SK-N-SH (cell line): ENCODE results near the gene SETD9. TPM values are rescaled to one million over a fixed set of nuclear protein-coding genes. Genes with fewer than 3 reads are reported as not detected.

ENCODE experiments used
- CTCF ChIA-PET: fragments of 300-600, 350-600 bp; formaldehyde crosslinking; extraction: SDS; loops from one replicate; lab custom pipeline; 2021; lab: Yijun Ruan, JAX
- POLR2A ChIA-PET: fragments of 350-600 bp; sonication (Branson Sonifier 250); formaldehyde crosslinking; extraction: SDS; loops from one replicate; lab custom pipeline; 2020; ENCODE audit warnings: antibody characterized with exemption, inconsistent platforms; lab: Yijun Ruan, JAX
- DNase-seq: peaks from one replicate; pipeline ENCODE4 v3.0.0; 2012
- H2AFZ ChIP-seq: fragments of 200-600 bp; sonication (generic); 2 replicates; pipeline ENCODE4 v1.8.1; 2016; ENCODE audit warnings: antibody characterized with exemption, mild to moderate bottlenecking, low read depth
- H3F3A ChIP-seq: fragments of 200-600 bp; sonication (generic); replicated peaks from 2 replicates; pipeline ENCODE3; 2016; ENCODE audit warnings: antibody characterized with exemption, mild to moderate bottlenecking; ENCODE audit not compliant: insufficient read depth
- H3K27ac ChIP-seq, 2 experiments: fragments of 200-500 bp in 1 of 2; fragments of 200-600 bp in 1 of 2; sonication (Bioruptor generic) in 1 of 2; sonication (generic), shearing (Covaris generic) in 1 of 2; 2 replicates each; pipeline versions ENCODE4 v1.5.1 to v1.6.1; 2014 to 2016; ENCODE audit warnings: low read depth in 2 of 2, inconsistent platforms in 1 of 2, low read length in 1 of 2, mild to moderate bottlenecking in 1 of 2, mixed read lengths in 1 of 2
- H3K27me3 ChIP-seq: fragments of 200-600 bp; sonication (generic), shearing (Covaris generic); 2 replicates; pipeline ENCODE4 v1.6.1; 2016; ENCODE audit warnings: mixed run types; ENCODE audit not compliant: insufficient read depth
- H3K36me3 ChIP-seq, 2 experiments: fragments of 200-500 bp in 1 of 2; fragments of 200-600 bp in 1 of 2; sonication (Bioruptor generic) in 1 of 2; sonication (generic) in 1 of 2; replicated peaks in 1 of 2; 2 replicates each; pipeline versions ENCODE3 to v1.5.1; 2014 to 2016; ENCODE audit warnings: low read length in 1 of 2, mild to moderate bottlenecking in 1 of 2; ENCODE audit not compliant: insufficient read depth in 2 of 2, control insufficient read depth in 1 of 2
- H3K4me1 ChIP-seq, 2 experiments: fragments of 200-500 bp in 1 of 2; fragments of 200-600 bp in 1 of 2; sonication (Bioruptor generic) in 1 of 2; sonication (generic), shearing (Covaris generic) in 1 of 2; 2 replicates each; pipeline versions ENCODE4 v1.5.1 to v1.6.1; 2014 to 2016; ENCODE audit warnings: low read depth in 1 of 2, low read length in 1 of 2, mixed run types in 1 of 2; ENCODE audit not compliant: insufficient read depth in 2 of 2, control insufficient read depth in 1 of 2
- H3K4me2 ChIP-seq: fragments of 200-600 bp; sonication (generic), shearing (Covaris generic); 2 replicates; pipeline ENCODE4 v1.6.1; 2017; ENCODE audit warnings: mixed run types
- H3K4me3 ChIP-seq, 2 experiments: fragments of 200-500 bp in 1 of 2; fragments of 200-600 bp in 1 of 2; sonication (Bioruptor generic) in 1 of 2; sonication (generic), shearing (Covaris generic) in 1 of 2; 2 replicates each; pipeline versions ENCODE4 v1.5.1 to v1.8.1; 2014 to 2016; ENCODE audit warnings: low read depth in 2 of 2, inconsistent platforms in 1 of 2, low read length in 1 of 2, mild to moderate bottlenecking in 1 of 2, mixed read lengths in 1 of 2, moderate library complexity in 1 of 2
- H3K79me2 ChIP-seq: fragments of 200-600 bp; sonication (generic); 2 replicates; pipeline ENCODE4 v1.8.1; 2017; ENCODE audit warnings: mild to moderate bottlenecking; ENCODE audit not compliant: insufficient read depth
- H3K9ac ChIP-seq: fragments of 200-600 bp; sonication (generic); 2 replicates; pipeline ENCODE4 v1.6.1; 2017; ENCODE audit warnings: mixed run types
- H3K9me2 ChIP-seq: fragments of 200-600 bp; sonication (generic); 2 replicates; pipeline ENCODE4 v1.6.1; 2017; ENCODE audit warnings: mixed run types
- H3K9me3 ChIP-seq: fragments of 200-600 bp; sonication (generic); 2 replicates; pipeline ENCODE4 v1.6.1; 2017; ENCODE audit warnings: mixed run types, mild to moderate bottlenecking, moderate library complexity
- H4K20me1 ChIP-seq: fragments of 200-600 bp; sonication (generic); 2 replicates; pipeline ENCODE4 v1.6.1; 2017; ENCODE audit warnings: mild to moderate bottlenecking, mixed run types; ENCODE audit not compliant: insufficient read depth
- CHD2 ChIP-seq: fragments of 150-350 bp; IDR thresholded peaks from 2 replicates; pipeline ENCODE4 v1.6.1; 2018; ENCODE audit warnings: low read length; ENCODE audit not compliant: partially characterized antibody
- EP300 ChIP-seq, 2 experiments: IDR thresholded peaks; 2 replicates each; pipeline versions ENCODE4 v1.4.0 to v1.6.1; 2012; ENCODE audit warnings: borderline replicate concordance in 1 of 2, low read depth in 1 of 2, low read length in 1 of 2
- EZH2phosphoT487 ChIP-seq: fragments of 200-600 bp; sonication (generic); IDR thresholded peaks from 2 replicates; pipeline ENCODE4 v1.6.1; 2017; ENCODE audit warnings: low read depth, mixed run types, mild to moderate bottlenecking, antibody characterized with exemption, moderate library complexity, borderline replicate concordance
- FOSL2 ChIP-seq: IDR thresholded peaks from 2 replicates; pipeline ENCODE4 v1.4.0; 2012; ENCODE audit warnings: low read depth, mild to moderate bottlenecking, moderate library complexity, borderline replicate concordance
- FOXJ3 ChIP-seq: sonication (generic); formaldehyde crosslinking; IDR thresholded peaks from 2 replicates; pipeline ENCODE4 v1.5.1; 2020; ENCODE audit warnings: mild to moderate bottlenecking, missing genetic modification reagents
- FOXM1 ChIP-seq: IDR thresholded peaks from 2 replicates; pipeline ENCODE4 v1.4.0; 2012; ENCODE audit warnings: low read depth, mild to moderate bottlenecking
- GATA2 ChIP-seq: sonication (generic); formaldehyde crosslinking; IDR thresholded peaks from 2 replicates; pipeline ENCODE4 v1.5.0; 2020; ENCODE audit warnings: mild to moderate bottlenecking, missing genetic modification reagents
- IRF3 ChIP-seq: fragments of 150-350 bp; IDR thresholded peaks from 2 replicates; pipeline ENCODE4 v1.6.1; 2016; ENCODE audit warnings: mild to moderate bottlenecking, low read depth, low read length
- JUND ChIP-seq: IDR thresholded peaks from 2 replicates; pipeline ENCODE4 v1.4.0; 2012
- MAX ChIP-seq: IDR thresholded peaks from 2 replicates; pipeline ENCODE4 v1.4.0; 2012; ENCODE audit warnings: low read depth
- MEF2A ChIP-seq: IDR thresholded peaks from 2 replicates; pipeline ENCODE4 v1.4.0; 2012; ENCODE audit warnings: low read depth, borderline replicate concordance
- NFIC ChIP-seq: IDR thresholded peaks from 2 replicates; pipeline ENCODE4 v1.4.0; 2012; ENCODE audit warnings: borderline replicate concordance
- NRF1 ChIP-seq: IDR thresholded peaks from 2 replicates; pipeline ENCODE4 v1.6.1; 2012; ENCODE audit warnings: low read depth, mild to moderate bottlenecking, low read length
- RCOR1 ChIP-seq: fragments of 150-350 bp; IDR thresholded peaks from 2 replicates; pipeline ENCODE4 v1.6.1; 2017; ENCODE audit warnings: antibody characterized with exemption, low read length
- REST ChIP-seq: IDR thresholded peaks from 2 replicates; pipeline ENCODE4 v1.6.1; 2012; ENCODE audit warnings: mild to moderate bottlenecking, low read depth, low read length, moderate library complexity
- RFX5 ChIP-seq: IDR thresholded peaks from 2 replicates; pipeline ENCODE4 v1.6.1; 2012; ENCODE audit warnings: mild to moderate bottlenecking, improper control_type of control experiment, low read length
- RXRA ChIP-seq: IDR thresholded peaks from 2 replicates; pipeline ENCODE4 v1.4.0; 2012; ENCODE audit warnings: low read depth, mild to moderate bottlenecking, borderline replicate concordance
- TCF12 ChIP-seq: IDR thresholded peaks from 2 replicates; pipeline ENCODE4 v1.4.0; 2012
- USF1 ChIP-seq: IDR thresholded peaks from 2 replicates; pipeline ENCODE4 v1.4.0; 2012; ENCODE audit warnings: low read depth, borderline replicate concordance
- USF2 ChIP-seq: fragments of 150-350 bp; IDR thresholded peaks from 2 replicates; pipeline ENCODE4 v1.6.1; 2017; ENCODE audit warnings: antibody characterized with exemption, low read length, low read depth, borderline replicate concordance
- YY1 ChIP-seq: IDR thresholded peaks from 2 replicates; pipeline ENCODE4 v1.4.0; 2012; ENCODE audit warnings: low read depth, mild to moderate bottlenecking
- WGBS: methylation state at CpG from one replicate; pipeline ENCODE4 v1.1.6; 2017; ENCODE audit warnings: low lambda C conversion rate; 5-methylcytosine and 5-hydroxymethylcytosine counted together
- polyA plus RNA-seq, 3 experiments: library from polyadenylated mRNA; depleted of rRNA; stranded (reverse); fragments of >200 nt; gene quantifications; 2 replicates each; pipeline ENCODE4 v1.2.3, GENCODE V29; 2012

The SETD9 gene
- polyA plus RNA-seq, 1 of the 3 experiments (the other 2 are of a cell fraction): 12.2 TPM

GRCh38 chr5:56963246-56963645 lies 53.9 kb downstream of the SETD9 start:
- Histone ChIP-seq H4K20me1 (no peaks in the 10 kb centered on the region), H3K27me3 (peaks cover 33% of the 10 kb centered on the region; the same call in 1 of the 2 replicates), H3K4me3 (no peak overlapping the region), H3K4me1 (peaks cover 0 to 5% of the 10 kb centered on the region in 2 experiments; a peak in 2 of 4 replicates), H2AFZ (no peak overlapping the region), H3F3A (no peaks in the 10 kb centered on the region), H3K79me2 (no peaks in the 10 kb centered on the region), H3K27ac (no peak overlapping the region), H3K9me3 (no peaks in the 10 kb centered on the region), H3K9ac (no peak overlapping the region), H3K36me3 (no peaks in the 10 kb centered on the region), H3K9me2 (no peaks in the 10 kb centered on the region), H3K4me2 (no peak overlapping the region)
- TF ChIP-seq REST (no peak), TCF12 (no peak), IRF3 (no peak), EP300 (IDR thresholded peaks at IDR 0.05; ENCODE audit: borderline replicate concordance in 1 of 2, low read depth in 1 of 2, low read length in 1 of 2) (no peak), GATA2 (CRISPR knock-in tag) (no peak), JUND (no peak), CHD2 (no peak)
- POLR2A ChIA-PET: no interaction called here
- DNase-seq: no peak
- CTCF ChIA-PET: interaction anchor here (1.2 kb wide), 1 partner anchor 692 kb away, joined by 3 read pairs; no protein-coding TSS in a partner anchor
- 50% methylated on average over 5 of the region's 5 CpGs for WGBS

GRCh38 chr5:56964173-56964572 lies 54.8 kb downstream of the SETD9 start:
- no peaks in the 10 kb centered on the region for H3F3A ChIP-seq
- POLR2A ChIA-PET: no interaction called here
- TF ChIP-seq FOXJ3 (no peak), MAX (no peak), RCOR1 (no peak), JUND (no peak), USF2 (no peak), NRF1 (no peak), USF1 (no peak), RFX5 (no peak), CHD2 (no peak), FOXM1 (no peak), FOSL2 (no peak), EP300 (IDR thresholded peaks at IDR 0.05; ENCODE audit: borderline replicate concordance in 1 of 2, low read depth in 1 of 2, low read length in 1 of 2) (no peak), EZH2phosphoT487 (no peak), YY1 (no peak), NFIC (no peak), GATA2 (CRISPR knock-in tag) (no peak), RXRA (no peak), MEF2A (no peak)

More at GRCh38 chr5:56964173-56964572, 54.8 kb downstream of the SETD9 start:
- Histone ChIP-seq H3K9ac (no peak overlapping the region), H3K4me3 (no peak overlapping the region), H3K9me3 (no peaks in the 10 kb centered on the region), H3K79me2 (no peaks in the 10 kb centered on the region), H2AFZ (no peak overlapping the region), H3K4me2 (no peak overlapping the region), H3K9me2 (no peaks in the 10 kb centered on the region), H3K4me1 (peaks cover 0 to 5% of the 10 kb centered on the region in 2 experiments; a peak in 2 of 4 replicates), H3K27ac (no peak overlapping the region), H3K27me3 (peaks cover 33% of the 10 kb centered on the region; the same call in 1 of the 2 replicates), H4K20me1 (no peaks in the 10 kb centered on the region), H3K36me3 (no peaks in the 10 kb centered on the region)
- CTCF ChIA-PET: interaction anchor here (1.2 kb wide), 1 partner anchor 693 kb away, joined by 3 read pairs; no protein-coding TSS in a partner anchor
- DNase-seq: no peak
- 59% methylated on average over 2 of the region's 2 CpGs for WGBS
